HG02642 (cell line): ENCODE data around the gene SGCD.

Experiments
- ATAC-seq: cut with Tn5 transposase; IDR thresholded peaks from one replicate; pipeline ENCODE4 v1.9.1; 2021; ENCODE audit warnings: mild to moderate bottlenecking; ENCODE audit not compliant: unreplicated experiment, poor library complexity

Gene SGCD

GRCh38 chr5:156678484-156678883, 351.5 kb downstream of the SGCD start:
- no peak for ATAC-seq

- ATAC-seq, result no peak
These were observed 353.9 kb downstream of the SGCD start for GRCh38 chr5:156680831-156681230.

GRCh38 chr5:156681265-156681664, 354.3 kb downstream of the SGCD start:
- no peak for ATAC-seq

GRCh38 chr5:156682971-156683370, 356.0 kb downstream of the SGCD start:
- no peak for ATAC-seq

- ATAC-seq, result no peak
These were observed 356.5 kb downstream of the SGCD start for GRCh38 chr5:156683509-156683908.

GRCh38 chr5:156684216-156684615, 357.3 kb downstream of the SGCD start:
- no peak for ATAC-seq

GRCh38 chr5:156685481-156685880, 358.5 kb downstream of the SGCD start:
- ATAC-seq, result no peak

GRCh38 chr5:156686380-156686779, 359.4 kb downstream of the SGCD start:
- ATAC-seq, result no peak

- no peak for ATAC-seq
These were observed 359.8 kb downstream of the SGCD start for GRCh38 chr5:156686796-156687195.

GRCh38 chr5:156687514-156687913, 360.6 kb downstream of the SGCD start:
- ATAC-seq, result no peak

GRCh38 chr5:156691572-156691971, 364.6 kb downstream of the SGCD start:
- no peak for ATAC-seq

- no peak for ATAC-seq
These were observed 366.1 kb downstream of the SGCD start for GRCh38 chr5:156693113-156693512.

- no peak for ATAC-seq
These were observed 367.6 kb downstream of the SGCD start for GRCh38 chr5:156694598-156694997.

GRCh38 chr5:156695774-156696173, 368.8 kb downstream of the SGCD start:
- ATAC-seq, result no peak

- no peak for ATAC-seq
These were observed 371.4 kb downstream of the SGCD start for GRCh38 chr5:156698323-156698722.

GRCh38 chr5:156699147-156699546, 372.2 kb downstream of the SGCD start:
- no peak for ATAC-seq

- ATAC-seq, result no peak
These were observed 377.2 kb downstream of the SGCD start for GRCh38 chr5:156704139-156704538.

GRCh38 chr5:156706631-156707030, 379.7 kb downstream of the SGCD start:
- no peak for ATAC-seq

- ATAC-seq, result no peak
These were observed 380.8 kb downstream of the SGCD start for GRCh38 chr5:156707750-156708149.

GRCh38 chr5:156715287-156715686, 388.3 kb downstream of the SGCD start:
- ATAC-seq, result no peak

- no peak for ATAC-seq
These were observed 389.8 kb downstream of the SGCD start for GRCh38 chr5:156716591-156717380.

GRCh38 chr5:156718985-156719384, 392.0 kb downstream of the SGCD start:
- no peak for ATAC-seq
